A673 (cell line): ENCODE results near the gene MYO19.

ENCODE experiments used
- EZH2 ChIP-seq: fragments of 200-600 bp; sonication (generic); IDR thresholded peaks from 2 replicates; pipeline ENCODE4 v1.6.1; 2017; ENCODE audit warnings: borderline replicate concordance, low read depth, mild to moderate bottlenecking, mixed read lengths, antibody characterized with exemption, low read length; ENCODE audit not compliant: poor library complexity, severe bottlenecking
- TF ChIP-seq, protein P1 (sequence below): fragments of 300-800, 200-600 bp; sonication (generic); conservative IDR thresholded peaks from 2 replicates; pipeline ENCODE4 v1.5.1; 2017; ENCODE audit warnings: low read depth, mild to moderate bottlenecking, antibody characterized with exemption, low read length, moderate library complexity, mixed read lengths

DNA sequence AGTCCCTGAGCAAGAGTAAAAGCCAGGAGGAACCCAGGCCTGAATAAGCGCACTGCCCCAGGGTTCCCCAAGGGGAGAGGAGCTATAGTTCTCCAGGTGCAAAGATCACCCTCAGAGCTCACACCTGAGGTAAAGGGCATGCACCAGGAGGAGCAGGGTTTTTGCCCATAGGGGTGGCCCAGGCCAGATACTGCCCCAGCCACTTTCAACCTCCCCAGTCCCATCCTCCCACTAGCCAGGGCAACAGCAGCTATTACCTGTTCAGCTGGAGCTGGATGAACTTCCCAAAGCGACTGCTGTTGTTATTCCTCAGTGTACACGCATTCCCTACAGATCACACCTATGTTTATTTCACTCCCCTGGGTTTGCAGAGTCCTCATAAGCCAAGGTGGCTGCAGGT is 19.8 kb downstream of the MYO19 start:
- TF ChIP-seq, protein P1, sequence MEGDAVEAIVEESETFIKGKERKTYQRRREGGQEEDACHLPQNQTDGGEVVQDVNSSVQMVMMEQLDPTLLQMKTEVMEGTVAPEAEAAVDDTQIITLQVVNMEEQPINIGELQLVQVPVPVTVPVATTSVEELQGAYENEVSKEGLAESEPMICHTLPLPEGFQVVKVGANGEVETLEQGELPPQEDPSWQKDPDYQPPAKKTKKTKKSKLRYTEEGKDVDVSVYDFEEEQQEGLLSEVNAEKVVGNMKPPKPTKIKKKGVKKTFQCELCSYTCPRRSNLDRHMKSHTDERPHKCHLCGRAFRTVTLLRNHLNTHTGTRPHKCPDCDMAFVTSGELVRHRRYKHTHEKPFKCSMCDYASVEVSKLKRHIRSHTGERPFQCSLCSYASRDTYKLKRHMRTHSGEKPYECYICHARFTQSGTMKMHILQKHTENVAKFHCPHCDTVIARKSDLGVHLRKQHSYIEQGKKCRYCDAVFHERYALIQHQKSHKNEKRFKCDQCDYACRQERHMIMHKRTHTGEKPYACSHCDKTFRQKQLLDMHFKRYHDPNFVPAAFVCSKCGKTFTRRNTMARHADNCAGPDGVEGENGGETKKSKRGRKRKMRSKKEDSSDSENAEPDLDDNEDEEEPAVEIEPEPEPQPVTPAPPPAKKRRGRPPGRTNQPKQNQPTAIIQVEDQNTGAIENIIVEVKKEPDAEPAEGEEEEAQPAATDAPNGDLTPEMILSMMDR = no peak
- no peak for TF ChIP-seq EZH2
